ENCODE data around the gene MAX.

- TF ChIP-seq CTCF (IDR thresholded peaks at IDR 0.05) (no peak), POLR2AphosphoS5 (IDR thresholded peaks at IDR 0.05) (no peak), POLR2A (IDR thresholded peaks at IDR 0.05) (no peak)
These were observed 39.9 kb downstream of the MAX start for GRCh38 chr14:65062096-65063075.
